PC-3 (cell line): ENCODE measurements around the gene PTPN1. TPM values are rescaled to one million over a fixed set of nuclear protein-coding genes. Genes with fewer than 3 reads are reported as not detected.

Experiments used
- ATAC-seq: fragments of 200-7000 bp; cut with Tn5 transposase; 2 replicates; pipeline ENCODE4 v1.9.1; 2020; ENCODE audit warnings: mild to moderate bottlenecking, moderate library complexity
- BruUV-seq: library from RNA; stranded (reverse); fragments of 400-500 nt; replicated peaks from 2 replicates; lab custom pipeline; 2021; lab: Mats Ljungman, UMichigan
- CTCF ChIA-PET: fragments of 300-600 bp; sonication (Branson Sonifier 250); formaldehyde crosslinking; loops from one replicate; lab custom pipeline; 2022; ENCODE audit warnings: antibody characterized with exemption; lab: Charles Lee
- POLR2A ChIA-PET: fragments of 300-600 bp; sonication (Branson Sonifier 250); formaldehyde crosslinking; loops from one replicate; lab custom pipeline; 2022; ENCODE audit warnings: antibody characterized with exemption; ENCODE audit not compliant: unreplicated experiment; lab: Charles Lee
- DNase-seq: peaks from one replicate; pipeline ENCODE4 v3.0.0-alpha.2; 2015
- H2AFZ ChIP-seq: fragments of 300-600 bp; sonication (generic); 2 replicates; pipeline ENCODE4 v1.6.0; 2016; ENCODE audit warnings: antibody characterized with exemption, low read length
- H3F3A ChIP-seq: fragments of 300-600 bp; sonication (generic); one replicate; pipeline ENCODE4 v1.6.0; 2017; ENCODE audit warnings: antibody characterized with exemption, low read length, control low read depth, mild to moderate bottlenecking; ENCODE audit not compliant: unreplicated experiment
- H3K27ac ChIP-seq: fragments of 300-600 bp; sonication (generic); 2 replicates; pipeline ENCODE4 v1.5.1; 2016; ENCODE audit warnings: mild to moderate bottlenecking, low read length
- H3K27me3 ChIP-seq: fragments of 300-600 bp; sonication (generic); 2 replicates; pipeline ENCODE4 v1.6.1; 2016; ENCODE audit warnings: low read length, mixed read lengths
- H3K36me3 ChIP-seq: fragments of 300-600 bp; sonication (generic); 2 replicates; pipeline ENCODE4 v1.6.1; 2016; ENCODE audit warnings: low read depth, mixed run types, low read length, mixed read lengths
- H3K4me1 ChIP-seq: fragments of 300-600 bp; sonication (generic); 2 replicates; pipeline ENCODE4 v1.5.1; 2016; ENCODE audit warnings: low read length; ENCODE audit not compliant: insufficient read depth
- H3K4me2 ChIP-seq: fragments of 300-600 bp; sonication (generic); 2 replicates; pipeline ENCODE4 v1.6.0; 2016; ENCODE audit warnings: low read length
- H3K4me3 ChIP-seq: fragments of 300-600 bp; sonication (generic); 2 replicates; pipeline ENCODE4 v1.5.1; 2016; ENCODE audit warnings: mild to moderate bottlenecking, low read length, mixed read lengths
- H3K79me2 ChIP-seq: fragments of 300-600 bp; sonication (generic); 2 replicates; pipeline ENCODE4 v1.6.1; 2017; ENCODE audit warnings: low read length, mixed read lengths
- H3K9ac ChIP-seq: fragments of 300-600 bp; sonication (generic); 2 replicates; pipeline ENCODE4 v1.6.0; 2016; ENCODE audit warnings: mild to moderate bottlenecking, low read length
- H3K9me2 ChIP-seq: fragments of 300-600 bp; sonication (generic); replicated peaks from 2 replicates; pipeline ENCODE4 v1.6.1; 2016; ENCODE audit warnings: mixed run types, low read length, mixed read lengths
- H3K9me3 ChIP-seq: fragments of 300-600 bp; sonication (generic); 2 replicates; pipeline ENCODE4 v1.6.1; 2016; ENCODE audit warnings: low read length, mixed read lengths
- H4K20me1 ChIP-seq: fragments of 300-600 bp; sonication (generic); 2 replicates; pipeline ENCODE4 v1.6.1; 2016; ENCODE audit warnings: low read length, mixed read lengths
- CTCF ChIP-seq: fragments of 300-600 bp; sonication (generic); conservative IDR thresholded peaks from 2 replicates; pipeline ENCODE4 v1.5.1; 2017; ENCODE audit warnings: antibody characterized with exemption, low read depth, mild to moderate bottlenecking, low read length
- EZH2 ChIP-seq: fragments of 300-600 bp; sonication (generic); IDR thresholded peaks from one replicate; pipeline ENCODE4 v1.6.1; 2017; ENCODE audit warnings: antibody characterized with exemption, mild to moderate bottlenecking, low read length; ENCODE audit not compliant: unreplicated experiment
- EZH2phosphoT487 ChIP-seq: fragments of 300-600 bp; sonication (generic); IDR thresholded peaks from 2 replicates; pipeline ENCODE4 v1.6.1; 2018; ENCODE audit warnings: mild to moderate bottlenecking, antibody characterized with exemption, low read length, borderline replicate concordance
- intact Hi-C: fragments of 100-400 bp; cut with micrococcal nuclease; formaldehyde crosslinking; loops from 2 replicates; pipeline ENCODE4 v1.9.0; 2023
- total RNA-seq: library from RNA; depleted of rRNA; stranded (reverse); fragments of >200 nt; gene quantifications from 2 replicates; pipeline ENCODE4 v1.2.3, GENCODE V29; 2014

Gene PTPN1
- total RNA-seq, 1 experiment from 2014 or later = 47.7 TPM

GRCh38 chr20:50627747-50628146, 117.6 kb downstream of the PTPN1 start:
- no peak overlapping the region for H3K4me3 ChIP-seq
- H3K4me2 ChIP-seq = no peak overlapping the region
- H3K36me3 ChIP-seq = no peaks in the 10 kb centered on the region
- H3K9me2 ChIP-seq = no peaks in the 10 kb centered on the region
- H2AFZ ChIP-seq = no peak overlapping the region
- DNase-seq (no peak), ATAC-seq (no peak)
- ChIA-PET CTCF (interaction anchor here (0.6 to 1.5 kb wide), 2 partner anchors 39 to 122 kb away, joined by 6 to 7 read pairs; no protein-coding TSS in a partner anchor), POLR2A (no interaction called here)
- TF ChIP-seq EZH2phosphoT487 (no peak), EZH2 (no peak), CTCF (no peak)
- no TSS peak for BruUV-seq
- intact Hi-C loops = no loop called here
- H3K27me3 ChIP-seq = no peaks in the 10 kb centered on the region
- no peaks in the 10 kb centered on the region for H3F3A ChIP-seq
- no peak overlapping the region for H3K27ac ChIP-seq
- H3K9ac ChIP-seq = no peak overlapping the region
- H3K9me3 ChIP-seq = no peaks in the 10 kb centered on the region
- H3K79me2 ChIP-seq = no peaks in the 10 kb centered on the region
- H4K20me1 ChIP-seq = no peaks in the 10 kb centered on the region
- H3K4me1 ChIP-seq = peaks cover 9% of the 10 kb centered on the region

- CTCF ChIA-PET = interaction anchor here (1.5 kb wide), 1 partner anchor 121 kb away, joined by 7 read pairs; no protein-coding TSS in a partner anchor
- intact Hi-C loops = no loop called here
- Histone ChIP-seq H4K20me1 (no peaks in the 10 kb centered on the region), H3K4me1 (peaks cover 9% of the 10 kb centered on the region), H3K4me3 (no peak overlapping the region), H3F3A (no peaks in the 10 kb centered on the region), H3K36me3 (no peaks in the 10 kb centered on the region), H3K9me2 (no peaks in the 10 kb centered on the region), H3K9ac (no peak overlapping the region), H3K27ac (no peak overlapping the region), H3K4me2 (no peak overlapping the region), H3K9me3 (no peaks in the 10 kb centered on the region), H2AFZ (no peak overlapping the region), H3K27me3 (no peaks in the 10 kb centered on the region), H3K79me2 (no peaks in the 10 kb centered on the region)
- no TSS peak for BruUV-seq
- POLR2A ChIA-PET = no interaction called here
- DNase-seq (no peak), ATAC-seq (no peak)
- TF ChIP-seq EZH2 = no peak
- TF ChIP-seq CTCF = no peak
- TF ChIP-seq EZH2phosphoT487 = no peak
Measured at GRCh38 chr20:50628332-50628731, 118.1 kb downstream of the PTPN1 start.

GRCh38 chr20:50628853-50629669, 118.9 kb downstream of the PTPN1 start:
- H3K9ac ChIP-seq = no peak overlapping the region
- H3K27ac ChIP-seq = no peak overlapping the region

More at GRCh38 chr20:50628853-50629669, 118.9 kb downstream of the PTPN1 start:
- H3F3A ChIP-seq = no peaks in the 10 kb centered on the region
- H3K36me3 ChIP-seq = no peaks in the 10 kb centered on the region
- ChIA-PET CTCF (interaction anchor here (1.5 kb wide), 1 partner anchor 120 kb away, joined by 7 read pairs; no protein-coding TSS in a partner anchor), POLR2A (no interaction called here)
- DNase-seq (peak; percentile 14), ATAC-seq (no peak)
- intact Hi-C loops = no loop called here
- H3K4me2 ChIP-seq = no peak overlapping the region
- H3K9me2 ChIP-seq = no peaks in the 10 kb centered on the region
- H2AFZ ChIP-seq = no peak overlapping the region
- BruUV-seq = no TSS peak
- no peaks in the 10 kb centered on the region for H4K20me1 ChIP-seq
- TF ChIP-seq EZH2 = no peak
- no peak for TF ChIP-seq EZH2phosphoT487
- TF ChIP-seq CTCF = no peak
- H3K27me3 ChIP-seq = no peaks in the 10 kb centered on the region
- H3K79me2 ChIP-seq = no peaks in the 10 kb centered on the region
- H3K4me1 ChIP-seq = peaks cover 9% of the 10 kb centered on the region
- no peak overlapping the region for H3K4me3 ChIP-seq
- H3K9me3 ChIP-seq = no peaks in the 10 kb centered on the region
